H1 (cell line): ENCODE data around the gene KRTAP10-3. TPM values are rescaled to one million over a fixed set of nuclear protein-coding genes. Genes with fewer than 3 reads are reported as not detected.

Source experiments
- CTCF ChIA-PET: fragments of 300-600 bp; sonication (Branson Sonifier 250); formaldehyde crosslinking; loops from one replicate; lab custom pipeline; 2021; ENCODE audit not compliant: partially characterized antibody; lab: Charles Lee
- POLR2A ChIA-PET: fragments of 300-600 bp; sonication (Branson Sonifier 250); formaldehyde crosslinking; loops from one replicate; lab custom pipeline; 2021; ENCODE audit warnings: inconsistent platforms; ENCODE audit not compliant: partially characterized antibody; lab: Charles Lee
- DNase-seq, 2 experiments: peaks; one replicate each; pipeline versions ENCODE4 v3.0.0 to v3.0.0-alpha.2; 2010 to 2022; ENCODE audit warnings: low spot score in 2 of 2, low read depth in 1 of 2, mixed read lengths in 1 of 2
- FAIRE-seq: peaks from 2 replicates; lab custom pipeline; 2011; peaks lifted over from hg19 to GRCh38; lab: Jason Lieb, UNC
- H2AFZ ChIP-seq: 2 replicates; pipeline ENCODE4 v1.8.1; 2012; ENCODE audit warnings: low read length, inconsistent platforms
- H2AK5ac ChIP-seq: 2 replicates; pipeline ENCODE4 v1.6.1; 2013; ENCODE audit warnings: low read depth, low read length
- H2BK120ac ChIP-seq: replicated peaks from 2 replicates; pipeline ENCODE3; 2013; ENCODE audit warnings: low read depth, low read length, inconsistent platforms
- H2BK12ac ChIP-seq: 2 replicates; pipeline ENCODE4 v1.6.1; 2013; ENCODE audit warnings: low read depth, low read length
- H2BK15ac ChIP-seq: 2 replicates; pipeline ENCODE4 v1.6.1; 2013; ENCODE audit warnings: low read length
- H2BK20ac ChIP-seq: 2 replicates; pipeline ENCODE4 v1.6.1; 2013; ENCODE audit warnings: low read length
- H2BK5ac ChIP-seq: 2 replicates; pipeline ENCODE4 v1.6.1; 2013; ENCODE audit warnings: low read depth, low read length
- H3K14ac ChIP-seq: 2 replicates; pipeline ENCODE4 v1.6.1; 2013; ENCODE audit warnings: inconsistent platforms; ENCODE audit not compliant: insufficient read length
- H3K18ac ChIP-seq: 2 replicates; pipeline ENCODE4 v1.6.1; 2013; ENCODE audit warnings: low read length; ENCODE audit errors: extremely low read depth
- H3K23ac ChIP-seq: 2 replicates; pipeline ENCODE4 v1.6.1; 2013; ENCODE audit warnings: inconsistent platforms; ENCODE audit not compliant: insufficient read length
- H3K23me2 ChIP-seq: 2 replicates; pipeline ENCODE4 v1.6.1; 2013; ENCODE audit warnings: low read depth, low read length
- H3K27ac ChIP-seq: 2 replicates; pipeline ENCODE4 v1.6.1; 2011; ENCODE audit warnings: low read depth, low read length, inconsistent platforms
- H3K27me3 ChIP-seq, 4 experiments: replicated peaks in 1 of 4; 1 replicate in 1 of 4; 2 replicates in 3 of 4; pipeline versions ENCODE4 v1.6.1 to v1.8.1; 2011 to 2013; ENCODE audit warnings: low read length in 3 of 4, mild to moderate bottlenecking in 3 of 4, inconsistent platforms in 2 of 4, mixed read lengths in 2 of 4, moderate library complexity in 1 of 4; ENCODE audit not compliant: control insufficient read depth in 3 of 4, insufficient read depth in 3 of 4; ENCODE audit errors: extremely low read depth in 1 of 4
- H3K36me3 ChIP-seq, 4 experiments: 2 replicates each; pipeline versions ENCODE4 v1.6.1 to v1.8.1; 2011 to 2013; ENCODE audit warnings: mild to moderate bottlenecking in 4 of 4, low read length in 3 of 4, moderate library complexity in 2 of 4, control low read depth in 1 of 4, inconsistent platforms in 1 of 4; ENCODE audit not compliant: insufficient read depth in 4 of 4, control insufficient read depth in 2 of 4
- H3K4ac ChIP-seq: replicated peaks from 2 replicates; pipeline ENCODE3; 2013; ENCODE audit warnings: low read length, low read depth, mixed read lengths, inconsistent platforms; ENCODE audit not compliant: insufficient read length
- H3K4me1 ChIP-seq, 4 experiments: replicated peaks in 1 of 4; 1 replicate in 1 of 4; 2 replicates in 3 of 4; pipeline versions ENCODE4 v1.6.1 to v1.8.1; 2011 to 2013; ENCODE audit warnings: low read length in 3 of 4, inconsistent platforms in 2 of 4, mixed read lengths in 1 of 4; ENCODE audit not compliant: insufficient read depth in 4 of 4, control insufficient read depth in 3 of 4
- H3K4me2 ChIP-seq, 2 experiments: 2 replicates each; pipeline versions ENCODE4 v1.6.1 to v1.8.1; 2011 to 2013; ENCODE audit warnings: low read depth in 2 of 2, low read length in 2 of 2, control low read depth in 1 of 2, inconsistent platforms in 1 of 2, mild to moderate bottlenecking in 1 of 2; ENCODE audit not compliant: insufficient read depth in 1 of 2
- H3K4me3 ChIP-seq, 4 experiments: fragments of 200-600, 300-600 bp in 1 of 4; sonication (generic), shearing (Covaris generic), sonication (Bioruptor Twin) in 1 of 4; 2 replicates each; pipeline versions ENCODE4 v1.5.1 to v1.8.1; 2011 to 2016; ENCODE audit warnings: low read length in 4 of 4, low read depth in 3 of 4, control low read depth in 2 of 4, inconsistent platforms in 2 of 4, mild to moderate bottlenecking in 2 of 4, mixed read lengths in 1 of 4, moderate library complexity in 1 of 4; ENCODE audit not compliant: insufficient read depth in 2 of 4; ENCODE audit errors: extremely low read depth in 1 of 4
- H3K56ac ChIP-seq: replicated peaks from 2 replicates; pipeline ENCODE3; 2013; ENCODE audit warnings: low read depth, mild to moderate bottlenecking, mixed read lengths, low read length, inconsistent platforms; ENCODE audit not compliant: insufficient read length
- H3K79me1 ChIP-seq: 2 replicates; pipeline ENCODE4 v1.6.1; 2013; ENCODE audit warnings: low read depth, low read length, control low read depth
- H3K79me2 ChIP-seq, 2 experiments: 2 replicates each; pipeline versions ENCODE4 v1.6.1 to v1.8.1; 2012 to 2013; ENCODE audit warnings: low read length in 2 of 2, mild to moderate bottlenecking in 2 of 2, inconsistent platforms in 1 of 2; ENCODE audit not compliant: insufficient read depth in 2 of 2, control insufficient read depth in 1 of 2
- H3K9ac ChIP-seq, 4 experiments: replicated peaks in 1 of 4; 1 replicate in 1 of 4; 2 replicates in 3 of 4; pipeline versions ENCODE4 v1.6.1 to v1.8.1; 2011 to 2013; ENCODE audit warnings: low read depth in 3 of 4, low read length in 3 of 4, control low read depth in 2 of 4, mild to moderate bottlenecking in 2 of 4, moderate library complexity in 2 of 4, inconsistent platforms in 1 of 4; ENCODE audit errors: extremely low read depth in 1 of 4
- H3K9me3 ChIP-seq, 2 experiments: 2 replicates each; pipeline versions ENCODE4 v1.6.1 to v1.8.1; 2012 to 2013; ENCODE audit warnings: mild to moderate bottlenecking in 2 of 2, moderate library complexity in 2 of 2, control low read depth in 1 of 2, inconsistent platforms in 1 of 2, low read depth in 1 of 2, low read length in 1 of 2, mixed read lengths in 1 of 2; ENCODE audit not compliant: insufficient read depth in 2 of 2
- H4K20me1 ChIP-seq, 2 experiments: replicated peaks in 1 of 2; 2 replicates each; pipeline versions ENCODE3 to v1.8.1; 2011 to 2013; ENCODE audit warnings: inconsistent platforms in 2 of 2, low read length in 2 of 2, mild to moderate bottlenecking in 1 of 2; ENCODE audit not compliant: insufficient read depth in 2 of 2, control insufficient read depth in 1 of 2
- H4K5ac ChIP-seq: 2 replicates; pipeline ENCODE4 v1.6.1; 2013; ENCODE audit warnings: low read length, low read depth, mixed read lengths, inconsistent platforms; ENCODE audit not compliant: insufficient read length
- H4K8ac ChIP-seq: 2 replicates; pipeline ENCODE4 v1.8.0; 2013; ENCODE audit warnings: mild to moderate bottlenecking, moderate library complexity, low read length, inconsistent platforms; ENCODE audit not compliant: insufficient read depth; ENCODE audit errors: extremely low read depth
- H4K91ac ChIP-seq: replicated peaks from 2 replicates; pipeline ENCODE3; 2013; ENCODE audit warnings: low read length, mixed read lengths, inconsistent platforms; ENCODE audit not compliant: insufficient read length
- ASH2L ChIP-seq: fragments of 200-600, 300-600 bp; sonication (generic); IDR thresholded peaks from one replicate; pipeline ENCODE4 v1.7.1; 2017; ENCODE audit warnings: low read length
- CHD1 ChIP-seq: IDR thresholded peaks from 2 replicates; pipeline ENCODE4 v1.6.1; 2012; ENCODE audit warnings: low read depth, low read length, improper control_type of control experiment
- EZH2 ChIP-seq: fragments of 200-600 bp; sonication (generic); IDR thresholded peaks from 2 replicates; pipeline ENCODE4 v1.7.1; 2012; ENCODE audit warnings: low read depth, mild to moderate bottlenecking, moderate library complexity, low read length, inconsistent platforms; ENCODE audit not compliant: severe bottlenecking
- GTF2F1 ChIP-seq: IDR thresholded peaks from 2 replicates; pipeline ENCODE4 v1.6.1; 2012; ENCODE audit warnings: low read depth, low read length, improper control_type of control experiment, borderline replicate concordance
- HDAC6 ChIP-seq: IDR thresholded peaks from one replicate; pipeline ENCODE4 v1.7.1; 2012; ENCODE audit warnings: low read depth, mild to moderate bottlenecking, inconsistent platforms, low read length, moderate library complexity
- KDM1A ChIP-seq: fragments of 200-600, 300-600 bp; sonication (generic); IDR thresholded peaks from 2 replicates; pipeline ENCODE4 v1.7.1; 2016; ENCODE audit warnings: mild to moderate bottlenecking, low read length, borderline replicate concordance
- MAX ChIP-seq: IDR thresholded peaks from 2 replicates; pipeline ENCODE4 v1.6.1; 2012; ENCODE audit warnings: inconsistent platforms
- NRF1 ChIP-seq: IDR thresholded peaks from 2 replicates; pipeline ENCODE4 v1.6.1; 2011; ENCODE audit warnings: mild to moderate bottlenecking, low read depth, low read length, improper control_type of control experiment
- POU5F1 ChIP-seq: IDR thresholded peaks from 2 replicates; pipeline ENCODE4 v1.6.1; 2011; ENCODE audit warnings: low read depth, mild to moderate bottlenecking, low read length, moderate library complexity
- RXRA ChIP-seq: IDR thresholded peaks from 2 replicates; pipeline ENCODE4 v1.6.1; 2011; ENCODE audit warnings: low read depth, mild to moderate bottlenecking, low read length, moderate library complexity; ENCODE audit not compliant: insufficient read depth
- WGBS, 2 experiments: shearing (Covaris generic) in 1 of 2; methylation state at CpG; one replicate each; pipeline versions ENCODE4 v1.1.6 to v1.1.7; 2013 to 2015; ENCODE audit warnings: low lambda C conversion rate in 2 of 2, mixed read lengths in 2 of 2, inconsistent platforms in 1 of 2, low coverage in 1 of 2, missing lambda C conversion rate in 1 of 2; ENCODE audit not compliant: insufficient replicate concordance in 2 of 2, insufficient coverage in 1 of 2, insufficient read length in 1 of 2; ENCODE audit errors: extremely low coverage in 1 of 2, missing lambda C conversion rate in 1 of 2; 5-methylcytosine and 5-hydroxymethylcytosine counted together
- polyA plus RNA-seq, 7 experiments: library from polyadenylated mRNA; depleted of rRNA in 3 of 7; stranded (reverse) in 5 of 7; unstranded in 2 of 7; fragments of >200 nt in 5 of 7; fragments of 200-250 nt in 2 of 7; gene quantifications; 1 replicate in 5 of 7; 2 replicates in 1 of 7; 4 replicates in 1 of 7; pipeline versions ENCODE4 v1.2.1 to v1.2.3, GENCODE V29; 2011 to 2013; ENCODE audit warnings: missing spikeins in 2 of 7, mixed read lengths in 2 of 7
- total RNA-seq: library from RNA; stranded (reverse); fragmentation: NEBNext Ultra II Directional; extraction: Animal tissue kit (Norgen Biotek cat#: 25700); gene quantifications from 2 replicates; pipeline ENCODE4 v1.2.1, GENCODE V29; 2021
- TF ChIP-seq, protein P1 (sequence below): IDR thresholded peaks from 2 replicates; pipeline ENCODE4 v1.6.1; 2011; ENCODE audit warnings: low read depth, mild to moderate bottlenecking, low read length; ENCODE audit not compliant: insufficient read depth

The KRTAP10-3 gene
- total and polyA plus RNA-seq, 2 of the 8 experiments (the other 6 are each of a cell fraction or from before 2014, with no cell fraction given): not detected

DNA sequence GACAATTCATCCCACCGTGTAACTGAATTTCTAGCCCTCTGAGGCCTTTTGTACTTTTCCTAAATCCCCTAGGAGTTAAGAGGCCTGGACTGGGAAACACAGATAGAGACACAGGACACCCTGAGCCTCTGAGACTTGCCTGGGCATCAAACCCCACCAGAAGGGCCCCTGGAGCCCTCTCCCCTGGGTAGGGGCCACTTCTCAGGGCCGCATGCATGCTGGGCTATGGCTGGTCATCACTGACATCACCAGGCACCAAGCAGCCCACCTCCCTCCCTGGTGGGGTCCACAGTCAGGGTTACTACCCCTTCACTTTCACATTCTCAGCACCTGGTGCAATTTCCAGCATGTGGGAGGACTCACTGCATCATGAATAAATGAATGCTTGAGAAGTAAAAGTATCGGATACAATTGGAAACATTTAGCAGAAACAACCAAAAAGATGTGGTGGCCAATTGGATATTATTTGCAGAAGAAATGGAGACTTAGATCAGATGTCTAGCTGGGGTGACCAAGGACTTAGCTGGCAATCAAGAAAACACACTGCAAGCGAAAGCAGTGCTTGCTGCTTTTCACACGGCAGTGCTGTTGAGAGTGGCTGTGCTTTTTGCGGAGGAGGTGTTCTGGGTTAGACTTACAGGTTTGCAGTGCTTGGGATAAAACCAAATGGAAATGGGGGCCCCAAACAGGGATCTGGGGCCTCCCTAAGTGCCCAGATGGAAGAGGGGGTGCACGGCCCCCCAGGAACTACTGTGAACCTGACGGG is 40.9 kb upstream of the KRTAP10-3 start:
- Histone ChIP-seq H3K9ac (no peak overlapping the region), H2BK12ac (peak overlapping the region; percentile 72), H4K91ac (peak overlapping the region; percentile 98), H3K23ac (no peak overlapping the region), H3K4me2 (no peak overlapping the region), H2BK20ac (peak overlapping the region; percentile 49; the same call in 1 of the 2 replicates), H3K79me2 (no peaks in the 10 kb centered on the region), H4K20me1 (no peaks in the 10 kb centered on the region), H3K27ac (no peak overlapping the region), H3K27me3 (no peaks in the 10 kb centered on the region), H3K18ac (peak overlapping the region; percentile 95; the same call in 1 of the 2 replicates), H3K36me3 (no peaks in the 10 kb centered on the region), H3K23me2 (0 out of 2 replicates have a peak, but pooled peaks cover 2% of the 10 kb centered on the region), H3K4me1 (peaks cover 0 to 6% (median 4%) of the 10 kb centered on the region in 4 experiments; a peak in 4 of 7 replicates), H3K9me3 (peaks cover 0 to 2% of the 10 kb centered on the region in 2 experiments; a peak in 1 of 4 replicates), H3K79me1 (no peaks in the 10 kb centered on the region), H2BK15ac (peak overlapping the region; percentile 81; the same call in 1 of the 2 replicates), H2AFZ (no peak overlapping the region), H3K4me3 (no peak overlapping the region), H2BK5ac (peak overlapping the region; percentile 61; the same call in 1 of the 2 replicates), H2AK5ac (no peak overlapping the region), H3K4ac (peak overlapping the region; percentile 54), H4K5ac (peak overlapping the region; percentile 34), H4K8ac (no peak overlapping the region), H2BK120ac (peak overlapping the region; percentile 30), H3K14ac (no peak overlapping the region), H3K56ac (no peak overlapping the region)
- peak in 1 of 2 experiments; percentile 35 for DNase-seq
- no peak for FAIRE-seq
- ChIA-PET CTCF (no interaction called here), POLR2A (no interaction called here)
- WGBS, 2 experiments: 90% methylated on average over 8 of the region's 8 CpGs; no CpG with 5 or more reads in 1 of the 2 experiments
- TF ChIP-seq KDM1A: no peak
- TF ChIP-seq, protein P1, sequence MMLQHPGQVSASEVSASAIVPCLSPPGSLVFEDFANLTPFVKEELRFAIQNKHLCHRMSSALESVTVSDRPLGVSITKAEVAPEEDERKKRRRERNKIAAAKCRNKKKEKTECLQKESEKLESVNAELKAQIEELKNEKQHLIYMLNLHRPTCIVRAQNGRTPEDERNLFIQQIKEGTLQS: no peak
- TF ChIP-seq MAX: no peak
- TF ChIP-seq GTF2F1: no peak
- no peak for TF ChIP-seq NRF1
- no peak for TF ChIP-seq ASH2L
- no peak for TF ChIP-seq CHD1
- no peak for TF ChIP-seq POU5F1
- no peak for TF ChIP-seq RXRA
- no peak for TF ChIP-seq HDAC6
- no peak for TF ChIP-seq EZH2
